ENCODE results near the gene PPP1R12B.
"Not testable (repeated sequence)": the region's sequence is repeated elsewhere in the genome, so short reads cannot be mapped to it uniquely, and the experiment has no call there.

The PPP1R12B gene

DNA sequence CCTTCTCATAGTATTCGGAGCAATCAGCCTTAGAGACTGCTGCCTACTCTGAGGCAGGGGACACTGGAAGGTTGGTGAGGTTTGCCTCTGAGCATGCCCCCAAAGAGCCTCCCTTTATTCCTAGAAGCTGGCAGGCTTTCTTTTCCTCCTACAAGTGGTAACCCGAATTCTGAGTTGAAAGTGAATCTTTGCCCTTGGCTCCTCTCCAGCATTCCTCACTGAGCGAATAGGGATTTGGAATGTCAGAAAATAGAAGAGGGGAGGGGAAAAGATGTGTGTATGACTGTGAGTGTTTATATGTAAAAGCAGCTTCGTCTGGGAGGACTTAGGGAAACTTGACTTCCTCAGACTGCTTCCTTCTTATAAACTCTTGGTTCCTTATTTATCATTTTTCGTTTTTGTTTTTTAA lies 190.7 kb downstream of the PPP1R12B start:
- H3K27ac ChIP-seq (ENCODE audit: poor library complexity, severe bottlenecking) = peak overlapping the region; percentile 57
- not testable (repeated sequence) for DNase-seq (ENCODE audit: low spot score); H3K27me3 ChIP-seq (ENCODE audit: insufficient read depth, poor library complexity, severe bottlenecking); H3K36me3 ChIP-seq (ENCODE audit: low read depth); H3K4me3 ChIP-seq (ENCODE audit: severe bottlenecking); H3K9me3 ChIP-seq (ENCODE audit: severe bottlenecking)
- peak; percentile 84 for ATAC-seq (ENCODE audit: low read depth)
- H3K4me1 ChIP-seq (ENCODE audit: insufficient read depth, poor library complexity, severe bottlenecking) = peaks cover 20% of the 10 kb centered on the region

- H3K27me3 ChIP-seq (ENCODE audit: insufficient read depth, poor library complexity, severe bottlenecking); H3K9me3 ChIP-seq (ENCODE audit: severe bottlenecking); H3K36me3 ChIP-seq (ENCODE audit: low read depth); H3K4me3 ChIP-seq (ENCODE audit: severe bottlenecking); DNase-seq (ENCODE audit: low spot score); ATAC-seq (ENCODE audit: low read depth): not testable (repeated sequence)
- H3K4me1 ChIP-seq (ENCODE audit: insufficient read depth, poor library complexity, severe bottlenecking) = peaks cover 20% of the 10 kb centered on the region
- peak overlapping the region; percentile 57 for H3K27ac ChIP-seq (ENCODE audit: poor library complexity, severe bottlenecking)
Measured at GRCh38 chr1:202539583-202539982, 191.1 kb downstream of the PPP1R12B start.

GRCh38 chr1:202540014-202540413 lies 191.5 kb downstream of the PPP1R12B start:
- Histone ChIP-seq H3K9me3 (ENCODE audit: severe bottlenecking) (no peaks in the 10 kb centered on the region), H3K27ac (ENCODE audit: poor library complexity, severe bottlenecking) (peak overlapping the region; percentile 57), H3K4me3 (ENCODE audit: severe bottlenecking) (no peak overlapping the region), H3K4me1 (ENCODE audit: insufficient read depth, poor library complexity, severe bottlenecking) (peaks cover 20% of the 10 kb centered on the region), H3K36me3 (ENCODE audit: low read depth) (no peaks in the 10 kb centered on the region), H3K27me3 (ENCODE audit: insufficient read depth, poor library complexity, severe bottlenecking) (no peaks in the 10 kb centered on the region)
- no peak for DNase-seq (ENCODE audit: low spot score)
- ATAC-seq (ENCODE audit: low read depth) = no peak
- TF ChIP-seq CTCF (IDR thresholded peaks at IDR 0.05; ENCODE audit: poor library complexity, severe bottlenecking) = no peak

GRCh38 chr1:202540448-202540847 lies 191.9 kb downstream of the PPP1R12B start:
- no peaks in the 10 kb centered on the region for H3K9me3 ChIP-seq (ENCODE audit: severe bottlenecking)
- no peak for ATAC-seq (ENCODE audit: low read depth)
- no peak overlapping the region for H3K27ac ChIP-seq (ENCODE audit: poor library complexity, severe bottlenecking)
- TF ChIP-seq CTCF (IDR thresholded peaks at IDR 0.05; ENCODE audit: poor library complexity, severe bottlenecking) = no peak
- H3K4me1 ChIP-seq (ENCODE audit: insufficient read depth, poor library complexity, severe bottlenecking) = peaks cover 20% of the 10 kb centered on the region
- no peak for DNase-seq (ENCODE audit: low spot score)
- H3K27me3 ChIP-seq (ENCODE audit: insufficient read depth, poor library complexity, severe bottlenecking) = no peaks in the 10 kb centered on the region
- no peaks in the 10 kb centered on the region for H3K36me3 ChIP-seq (ENCODE audit: low read depth)
- H3K4me3 ChIP-seq (ENCODE audit: severe bottlenecking) = no peak overlapping the region

GRCh38 chr1:202540858-202541257 lies 192.4 kb downstream of the PPP1R12B start:
- not testable (repeated sequence) for H3K9me3 ChIP-seq (ENCODE audit: severe bottlenecking); H3K4me3 ChIP-seq (ENCODE audit: severe bottlenecking); H3K36me3 ChIP-seq (ENCODE audit: low read depth); ATAC-seq (ENCODE audit: low read depth); DNase-seq (ENCODE audit: low spot score); H3K27ac ChIP-seq (ENCODE audit: poor library complexity, severe bottlenecking); H3K27me3 ChIP-seq (ENCODE audit: insufficient read depth, poor library complexity, severe bottlenecking)
- H3K4me1 ChIP-seq (ENCODE audit: insufficient read depth, poor library complexity, severe bottlenecking) = peaks cover 20% of the 10 kb centered on the region

DNA sequence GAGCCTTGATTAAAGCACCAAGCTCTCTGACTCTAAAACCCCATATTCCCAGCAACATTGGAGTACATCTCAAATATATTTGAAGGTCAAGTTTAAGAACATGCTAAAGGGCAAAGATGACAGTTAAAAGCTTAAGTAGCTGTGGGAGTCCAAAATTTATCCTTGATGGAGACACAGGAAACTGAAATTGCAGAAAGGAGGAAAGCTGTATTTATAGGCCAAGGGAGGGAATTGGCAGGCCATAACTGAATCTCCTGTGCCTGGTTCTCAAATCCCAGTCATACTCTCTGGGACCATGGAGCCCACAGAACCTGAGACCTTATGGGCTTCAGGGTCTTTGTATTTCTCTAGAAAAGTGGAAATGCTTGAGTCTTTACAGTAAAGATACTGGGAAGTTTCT lies 193.9 kb downstream of the PPP1R12B start:
- not testable (repeated sequence) for H3K36me3 ChIP-seq (ENCODE audit: low read depth); DNase-seq (ENCODE audit: low spot score); ATAC-seq (ENCODE audit: low read depth); H3K27ac ChIP-seq (ENCODE audit: poor library complexity, severe bottlenecking); H3K4me3 ChIP-seq (ENCODE audit: severe bottlenecking); H3K27me3 ChIP-seq (ENCODE audit: insufficient read depth, poor library complexity, severe bottlenecking); H3K9me3 ChIP-seq (ENCODE audit: severe bottlenecking)
- H3K4me1 ChIP-seq (ENCODE audit: insufficient read depth, poor library complexity, severe bottlenecking) = peaks cover 20% of the 10 kb centered on the region

DNA sequence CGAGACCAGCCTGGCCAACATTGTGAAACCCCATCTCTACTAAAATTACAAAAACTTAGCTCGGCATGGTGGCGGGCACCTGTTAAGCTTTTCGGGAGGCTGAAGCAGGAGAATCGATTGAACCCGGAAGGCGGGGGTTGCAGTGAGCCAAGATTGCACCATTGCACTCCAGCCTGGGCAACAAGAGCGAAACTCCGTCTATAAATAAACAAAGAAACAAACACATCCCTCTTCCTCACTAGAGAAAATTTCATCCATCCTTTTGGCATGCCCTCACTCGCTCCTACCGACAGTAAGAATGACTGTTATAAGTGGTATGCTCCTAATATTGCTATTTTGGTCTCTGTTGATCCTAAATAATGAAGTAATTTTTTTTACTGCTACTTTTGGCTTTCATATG lies 195.0 kb downstream of the PPP1R12B start:
- peak; percentile 43; the same call in 1 of the 3 replicates for ATAC-seq (ENCODE audit: low read depth)
- DNase-seq (ENCODE audit: low spot score); H3K27ac ChIP-seq (ENCODE audit: poor library complexity, severe bottlenecking): not testable (repeated sequence)

GRCh38 chr1:202544766-202545449 lies 196.4 kb downstream of the PPP1R12B start:
- not testable (repeated sequence) for H3K4me3 ChIP-seq (ENCODE audit: severe bottlenecking); H3K4me1 ChIP-seq (ENCODE audit: insufficient read depth, poor library complexity, severe bottlenecking); H3K27ac ChIP-seq (ENCODE audit: poor library complexity, severe bottlenecking); H3K9me3 ChIP-seq (ENCODE audit: severe bottlenecking); DNase-seq (ENCODE audit: low spot score); H3K27me3 ChIP-seq (ENCODE audit: insufficient read depth, poor library complexity, severe bottlenecking); H3K36me3 ChIP-seq (ENCODE audit: low read depth); ATAC-seq (ENCODE audit: low read depth)

More for the DNA sequence above, 195.0 kb downstream of the PPP1R12B start:
- H3K4me1 ChIP-seq (ENCODE audit: insufficient read depth, poor library complexity, severe bottlenecking) = peaks cover 18% of the 10 kb centered on the region
- not testable (repeated sequence) for H3K4me3 ChIP-seq (ENCODE audit: severe bottlenecking); H3K36me3 ChIP-seq (ENCODE audit: low read depth); H3K9me3 ChIP-seq (ENCODE audit: severe bottlenecking); H3K27me3 ChIP-seq (ENCODE audit: insufficient read depth, poor library complexity, severe bottlenecking)

- H3K27ac ChIP-seq (ENCODE audit: poor library complexity, severe bottlenecking); DNase-seq (ENCODE audit: low spot score); ATAC-seq (ENCODE audit: low read depth); H3K4me1 ChIP-seq (ENCODE audit: insufficient read depth, poor library complexity, severe bottlenecking); H3K4me3 ChIP-seq (ENCODE audit: severe bottlenecking); H3K9me3 ChIP-seq (ENCODE audit: severe bottlenecking); H3K36me3 ChIP-seq (ENCODE audit: low read depth); H3K27me3 ChIP-seq (ENCODE audit: insufficient read depth, poor library complexity, severe bottlenecking): not testable (repeated sequence)
Measured at GRCh38 chr1:202545647-202546303, 197.3 kb downstream of the PPP1R12B start.

DNA sequence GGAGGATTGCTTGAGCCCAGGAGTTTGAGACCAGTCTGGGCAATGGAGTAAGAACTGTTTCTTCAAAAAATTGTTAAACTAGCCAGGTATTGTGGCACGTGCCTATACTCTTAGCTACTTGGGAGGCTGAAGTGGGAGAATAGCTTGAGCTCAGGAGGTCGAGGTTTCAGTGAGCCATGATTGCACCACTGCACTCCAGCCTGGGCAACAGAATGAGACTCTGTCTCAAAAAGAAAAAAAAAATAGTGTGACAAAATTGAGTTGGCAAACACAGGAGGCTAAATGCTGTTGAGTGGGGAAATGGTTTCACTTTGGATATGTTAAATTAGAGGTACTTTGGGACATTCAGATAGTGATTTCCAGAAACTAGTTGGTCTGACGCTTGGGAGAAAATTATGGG lies 197.9 kb downstream of the PPP1R12B start:
- ATAC-seq (ENCODE audit: low read depth); H3K9me3 ChIP-seq (ENCODE audit: severe bottlenecking); H3K4me1 ChIP-seq (ENCODE audit: insufficient read depth, poor library complexity, severe bottlenecking); H3K27me3 ChIP-seq (ENCODE audit: insufficient read depth, poor library complexity, severe bottlenecking); H3K36me3 ChIP-seq (ENCODE audit: low read depth); H3K4me3 ChIP-seq (ENCODE audit: severe bottlenecking); H3K27ac ChIP-seq (ENCODE audit: poor library complexity, severe bottlenecking); DNase-seq (ENCODE audit: low spot score): not testable (repeated sequence)

Measured in RWPE2 (cell line).